ENCODE measurements around the gene CHAC2. TPM values are rescaled to one million over a fixed set of nuclear protein-coding genes. Genes with fewer than 3 reads are reported as not detected.
A peak's percentile ranks its signal among the peaks of the same experiment; 100 is the strongest.

The CHAC2 gene
- total and polyA plus RNA-seq, 2 of the 13 experiments (the other 11 are each of a cell fraction or from before 2014, with no cell fraction given) = 1.7 to 10.7 TPM

- TF ChIP-seq TCF12 (IDR thresholded peaks at IDR 0.05) = no peak
- no peak for TF ChIP-seq TCF12 (CRISPR knock-in tag; IDR thresholded peaks at IDR 0.05)
- TF ChIP-seq ARID3A (IDR thresholded peaks at IDR 0.05; ENCODE audit: low read depth, low read length) = no peak; the same call in 1 of the 2 replicates
- TF ChIP-seq ZHX2 (IDR thresholded peaks at IDR 0.05; ENCODE audit: low read depth) = peak; percentile 16; the same call in 1 of the 2 replicates
- no peak for TF ChIP-seq ZHX2 (CRISPR knock-in tag; IDR thresholded peaks at IDR 0.05; ENCODE audit: borderline replicate concordance)
- TF ChIP-seq, protein P1, sequence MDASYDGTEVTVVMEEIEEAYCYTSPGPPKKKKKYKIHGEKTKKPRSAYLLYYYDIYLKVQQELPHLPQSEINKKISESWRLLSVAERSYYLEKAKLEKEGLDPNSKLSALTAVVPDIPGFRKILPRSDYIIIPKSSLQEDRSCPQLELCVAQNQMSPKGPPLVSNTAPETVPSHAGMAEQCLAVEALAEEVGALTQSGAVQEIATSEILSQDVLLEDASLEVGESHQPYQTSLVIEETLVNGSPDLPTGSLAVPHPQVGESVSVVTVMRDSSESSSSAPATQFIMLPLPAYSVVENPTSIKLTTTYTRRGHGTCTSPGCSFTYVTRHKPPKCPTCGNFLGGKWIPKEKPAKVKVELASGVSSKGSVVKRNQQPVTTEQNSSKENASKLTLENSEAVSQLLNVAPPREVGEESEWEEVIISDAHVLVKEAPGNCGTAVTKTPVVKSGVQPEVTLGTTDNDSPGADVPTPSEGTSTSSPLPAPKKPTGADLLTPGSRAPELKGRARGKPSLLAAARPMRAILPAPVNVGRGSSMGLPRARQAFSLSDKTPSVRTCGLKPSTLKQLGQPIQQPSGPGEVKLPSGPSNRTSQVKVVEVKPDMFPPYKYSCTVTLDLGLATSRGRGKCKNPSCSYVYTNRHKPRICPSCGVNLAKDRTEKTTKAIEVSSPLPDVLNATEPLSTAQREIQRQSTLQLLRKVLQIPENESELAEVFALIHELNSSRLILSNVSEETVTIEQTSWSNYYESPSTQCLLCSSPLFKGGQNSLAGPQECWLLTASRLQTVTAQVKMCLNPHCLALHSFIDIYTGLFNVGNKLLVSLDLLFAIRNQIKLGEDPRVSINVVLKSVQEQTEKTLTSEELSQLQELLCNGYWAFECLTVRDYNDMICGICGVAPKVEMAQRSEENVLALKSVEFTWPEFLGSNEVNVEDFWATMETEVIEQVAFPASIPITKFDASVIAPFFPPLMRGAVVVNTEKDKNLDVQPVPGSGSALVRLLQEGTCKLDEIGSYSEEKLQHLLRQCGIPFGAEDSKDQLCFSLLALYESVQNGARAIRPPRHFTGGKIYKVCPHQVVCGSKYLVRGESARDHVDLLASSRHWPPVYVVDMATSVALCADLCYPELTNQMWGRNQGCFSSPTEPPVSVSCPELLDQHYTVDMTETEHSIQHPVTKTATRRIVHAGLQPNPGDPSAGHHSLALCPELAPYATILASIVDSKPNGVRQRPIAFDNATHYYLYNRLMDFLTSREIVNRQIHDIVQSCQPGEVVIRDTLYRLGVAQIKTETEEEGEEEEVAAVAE (CRISPR knock-in tag; IDR thresholded peaks at IDR 0.05; ENCODE audit: borderline replicate concordance) = peak; percentile 43; the same call in 1 of the 2 replicates
- no peak for TF ChIP-seq TBX3 (IDR thresholded peaks at IDR 0.05; ENCODE audit: borderline replicate concordance)
- TF ChIP-seq ZNF33A (CRISPR knock-in tag; IDR thresholded peaks at IDR 0.05; ENCODE audit: borderline replicate concordance) = no peak; the same call in 1 of the 2 replicates
- TF ChIP-seq, protein P2, sequence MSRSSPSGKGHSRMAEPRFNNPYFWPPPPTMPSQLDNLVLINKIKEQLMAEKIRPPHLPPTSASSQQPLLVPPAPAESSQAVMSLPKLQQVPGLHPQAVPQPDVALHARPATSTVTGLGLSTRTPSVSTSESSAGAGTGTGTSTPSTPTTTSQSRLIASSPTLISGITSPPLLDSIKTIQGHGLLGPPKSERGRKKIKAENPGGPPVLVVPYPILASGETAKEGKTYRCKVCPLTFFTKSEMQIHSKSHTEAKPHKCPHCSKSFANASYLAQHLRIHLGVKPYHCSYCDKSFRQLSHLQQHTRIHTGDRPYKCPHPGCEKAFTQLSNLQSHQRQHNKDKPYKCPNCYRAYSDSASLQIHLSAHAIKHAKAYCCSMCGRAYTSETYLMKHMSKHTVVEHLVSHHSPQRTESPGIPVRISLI (CRISPR knock-in tag; IDR thresholded peaks at IDR 0.05; ENCODE audit: borderline replicate concordance) = no peak
- TF ChIP-seq ZKSCAN8 (CRISPR knock-in tag; IDR thresholded peaks at IDR 0.05; ENCODE audit: borderline replicate concordance) = no peak
- 0 out of 2 replicates have a peak, but pooled peaks have one; percentile 70 for TF ChIP-seq ZNF776 (CRISPR knock-in tag; IDR thresholded peaks at IDR 0.05)
- peak; percentile 10; the same call in 1 of the 2 replicates for TF ChIP-seq RFX5 (IDR thresholded peaks at IDR 0.05; ENCODE audit: low read depth, low read length)
These were observed at the start of gene CHAC2 (continued) for GRCh38 chr2:53767405-53768241.
